Measurements from ENCODE around the gene TNFRSF14. TPM values are rescaled to one million over a fixed set of nuclear protein-coding genes. Genes with fewer than 3 reads are reported as not detected.

TNFRSF14 gene
- total RNA-seq, 1 donor from 2014 or later, result 6.5 TPM

DNA sequence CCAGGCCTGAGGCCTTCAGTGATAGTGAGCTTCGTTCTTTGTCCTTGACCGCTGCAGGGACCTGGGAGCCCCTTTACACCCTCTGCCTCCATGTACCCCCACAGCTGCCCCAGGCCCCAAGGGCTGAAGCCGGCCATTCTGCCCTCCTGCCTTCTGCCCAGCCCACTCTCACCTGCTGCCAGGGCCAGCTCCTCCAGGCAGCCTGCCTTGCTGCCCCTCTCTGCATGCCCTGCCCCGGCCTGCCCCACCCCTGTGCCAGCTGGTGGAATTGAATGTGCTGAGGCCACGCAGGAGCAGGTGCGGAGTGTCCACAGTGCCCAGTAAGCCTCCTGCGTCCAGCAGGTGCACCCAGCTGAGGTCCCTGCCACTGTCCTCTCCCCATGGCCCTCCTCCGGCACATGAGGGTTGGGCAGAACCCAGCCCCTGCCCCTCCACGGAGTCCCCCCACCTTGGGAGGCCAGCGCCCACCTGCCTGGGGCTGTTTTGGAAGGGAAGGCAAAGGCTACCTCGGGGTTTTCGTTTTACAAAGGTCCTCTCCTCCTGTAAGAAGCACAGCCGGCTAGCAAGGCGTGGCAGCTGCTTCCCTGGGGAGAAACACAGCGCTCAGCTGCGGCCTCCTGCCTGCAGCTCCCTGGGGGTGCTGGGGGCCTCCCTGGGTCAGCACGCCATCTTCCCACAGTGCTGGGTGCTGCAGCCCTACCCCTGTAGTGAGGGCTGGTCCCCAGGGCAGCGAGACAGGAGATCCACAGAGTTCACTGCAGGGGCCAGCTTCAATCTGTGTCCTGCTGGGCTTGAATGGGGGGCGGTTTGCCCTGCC lies 55.7 kb downstream of the TNFRSF14 start:
- H3K27ac Mint-ChIP-seq (ENCODE audit: unreplicated experiment), result no peak overlapping the region
- no peaks in the 10 kb centered on the region for H3K36me3 Mint-ChIP-seq (ENCODE audit: unreplicated experiment)
- H3K4me1 Mint-ChIP-seq (ENCODE audit: unreplicated experiment), result peaks cover 9% of the 10 kb centered on the region
- H3K27me3 Mint-ChIP-seq (ENCODE audit: unreplicated experiment), result no peaks in the 10 kb centered on the region
- TF ChIP-seq CTCF (IDR thresholded peaks at IDR 0.05), result no peak
- DNase-seq (ENCODE audit: extremely low spot score, unreplicated experiment), result no peak
- peaks cover 17% of the 10 kb centered on the region for H3K9me3 Mint-ChIP-seq (ENCODE audit: unreplicated experiment)
- H3K4me3 Mint-ChIP-seq (ENCODE audit: unreplicated experiment), result no peak overlapping the region

- Mint-ChIP-seq H3K9me3 (ENCODE audit: unreplicated experiment) (peaks cover 17% of the 10 kb centered on the region), H3K27me3 (ENCODE audit: unreplicated experiment) (no peaks in the 10 kb centered on the region), H3K36me3 (ENCODE audit: unreplicated experiment) (no peaks in the 10 kb centered on the region), H3K4me3 (ENCODE audit: unreplicated experiment) (no peak overlapping the region), H3K27ac (ENCODE audit: unreplicated experiment) (no peak overlapping the region), H3K4me1 (ENCODE audit: unreplicated experiment) (peaks cover 11% of the 10 kb centered on the region)
- no peak for DNase-seq (ENCODE audit: extremely low spot score, unreplicated experiment)
- TF ChIP-seq CTCF (IDR thresholded peaks at IDR 0.05), result no peak
These were observed 56.6 kb downstream of the TNFRSF14 start for GRCh38 chr1:2612591-2613365.

Other genes starting within 250 kb of the TNFRSF14 start
- gene MORN1, start 164.8 kb upstream of the TNFRSF14 start, total RNA-seq, result 10.9 and 12.7 TPM in 2 replicates
- gene RER1, start 164.5 kb upstream of the TNFRSF14 start, total RNA-seq, result 144 and 147 TPM in 2 replicates
- 23.1 and 25.6 TPM in 2 replicates for gene PEX10, start 143.8 kb upstream of the TNFRSF14 start, total RNA-seq
- 11.7 and 12.6 TPM in 2 replicates for gene PLCH2, start 80.1 kb upstream of the TNFRSF14 start, total RNA-seq
- 34.1 and 34.4 TPM in 2 replicates for gene PANK4, start 29.8 kb upstream of the TNFRSF14 start, total RNA-seq
- gene HES5, start 26.1 kb upstream of the TNFRSF14 start, total RNA-seq, result 0.29 TPM in 1 of 2 replicates, not detected in the other
- 24.0 and 24.8 TPM in 2 replicates for gene PRXL2B, start 30.4 kb downstream of the TNFRSF14 start, total RNA-seq
- not detected in 2 replicates for gene MMEL1, start 76.6 kb downstream of the TNFRSF14 start, total RNA-seq
- gene TTC34, start 245.3 kb downstream of the TNFRSF14 start, total RNA-seq, result 1.4 and 1.7 TPM in 2 replicates